Ishikawa (cell line): Measurements from ENCODE around the gene TEX261.

Experiments used
- EP300 ChIP-seq: IDR thresholded peaks from 2 replicates; pipeline ENCODE4 v1.6.1; 2012; ENCODE audit warnings: borderline replicate concordance
- TAF1 ChIP-seq: IDR thresholded peaks from 2 replicates; pipeline ENCODE4 v1.6.1; 2012; ENCODE audit warnings: low read depth, mild to moderate bottlenecking
- YY1 ChIP-seq: IDR thresholded peaks from 2 replicates; pipeline ENCODE4 v1.6.1; 2012; ENCODE audit warnings: low read depth
- ZBTB7A ChIP-seq: IDR thresholded peaks from 2 replicates; pipeline ENCODE4 v1.6.1; 2012; ENCODE audit warnings: low read depth
- TF ChIP-seq, protein P1 (sequence below): IDR thresholded peaks from 2 replicates; pipeline ENCODE4 v1.6.1; 2012; ENCODE audit warnings: low read depth, mild to moderate bottlenecking

DNA sequence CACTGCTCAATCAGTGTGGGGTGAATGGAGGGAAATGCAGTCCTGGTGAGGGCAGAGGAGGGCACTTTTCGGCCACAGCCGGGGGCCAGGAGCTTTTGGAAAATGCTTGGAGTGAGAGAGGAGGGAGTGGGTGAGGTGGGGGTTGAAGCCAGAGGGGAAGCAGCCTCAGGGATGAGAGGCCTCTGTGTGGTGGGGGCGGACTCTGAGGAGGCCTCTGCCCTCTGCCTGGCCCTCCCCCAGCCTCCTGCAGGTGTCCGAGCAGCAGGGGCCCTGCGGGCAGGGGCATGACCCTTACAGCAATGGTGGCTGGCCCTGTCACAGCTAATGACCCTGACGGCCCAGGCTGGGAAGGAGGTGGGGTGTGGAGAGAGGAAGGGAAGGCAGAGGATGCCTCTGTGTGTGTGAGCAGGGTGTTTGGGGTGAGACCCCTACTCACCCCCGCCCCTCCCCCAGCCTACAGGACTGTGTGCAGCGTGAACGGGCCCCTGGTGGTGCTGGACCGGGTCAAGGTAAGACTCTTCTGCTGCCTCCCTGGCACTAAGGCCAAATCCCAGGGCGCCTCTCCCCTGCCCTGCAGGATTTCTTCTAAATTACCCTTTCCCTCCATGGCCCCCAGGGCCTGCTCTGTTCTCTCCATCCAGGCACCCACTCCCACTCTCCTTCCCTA is 51.3 kb downstream of the TEX261 start:
- TF ChIP-seq ZBTB7A, result no peak
- TF ChIP-seq, protein P1, sequence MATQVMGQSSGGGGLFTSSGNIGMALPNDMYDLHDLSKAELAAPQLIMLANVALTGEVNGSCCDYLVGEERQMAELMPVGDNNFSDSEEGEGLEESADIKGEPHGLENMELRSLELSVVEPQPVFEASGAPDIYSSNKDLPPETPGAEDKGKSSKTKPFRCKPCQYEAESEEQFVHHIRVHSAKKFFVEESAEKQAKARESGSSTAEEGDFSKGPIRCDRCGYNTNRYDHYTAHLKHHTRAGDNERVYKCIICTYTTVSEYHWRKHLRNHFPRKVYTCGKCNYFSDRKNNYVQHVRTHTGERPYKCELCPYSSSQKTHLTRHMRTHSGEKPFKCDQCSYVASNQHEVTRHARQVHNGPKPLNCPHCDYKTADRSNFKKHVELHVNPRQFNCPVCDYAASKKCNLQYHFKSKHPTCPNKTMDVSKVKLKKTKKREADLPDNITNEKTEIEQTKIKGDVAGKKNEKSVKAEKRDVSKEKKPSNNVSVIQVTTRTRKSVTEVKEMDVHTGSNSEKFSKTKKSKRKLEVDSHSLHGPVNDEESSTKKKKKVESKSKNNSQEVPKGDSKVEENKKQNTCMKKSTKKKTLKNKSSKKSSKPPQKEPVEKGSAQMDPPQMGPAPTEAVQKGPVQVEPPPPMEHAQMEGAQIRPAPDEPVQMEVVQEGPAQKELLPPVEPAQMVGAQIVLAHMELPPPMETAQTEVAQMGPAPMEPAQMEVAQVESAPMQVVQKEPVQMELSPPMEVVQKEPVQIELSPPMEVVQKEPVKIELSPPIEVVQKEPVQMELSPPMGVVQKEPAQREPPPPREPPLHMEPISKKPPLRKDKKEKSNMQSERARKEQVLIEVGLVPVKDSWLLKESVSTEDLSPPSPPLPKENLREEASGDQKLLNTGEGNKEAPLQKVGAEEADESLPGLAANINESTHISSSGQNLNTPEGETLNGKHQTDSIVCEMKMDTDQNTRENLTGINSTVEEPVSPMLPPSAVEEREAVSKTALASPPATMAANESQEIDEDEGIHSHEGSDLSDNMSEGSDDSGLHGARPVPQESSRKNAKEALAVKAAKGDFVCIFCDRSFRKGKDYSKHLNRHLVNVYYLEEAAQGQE, result no peak
- no peak for TF ChIP-seq TAF1
- TF ChIP-seq EP300, result no peak
- no peak for TF ChIP-seq YY1
